Measurements from ENCODE around the gene BID.

BID gene

GRCh38 chr22:17732251-17732854 lies 41.9 kb downstream of the BID start:
- DNase-seq: no peak

DNA sequence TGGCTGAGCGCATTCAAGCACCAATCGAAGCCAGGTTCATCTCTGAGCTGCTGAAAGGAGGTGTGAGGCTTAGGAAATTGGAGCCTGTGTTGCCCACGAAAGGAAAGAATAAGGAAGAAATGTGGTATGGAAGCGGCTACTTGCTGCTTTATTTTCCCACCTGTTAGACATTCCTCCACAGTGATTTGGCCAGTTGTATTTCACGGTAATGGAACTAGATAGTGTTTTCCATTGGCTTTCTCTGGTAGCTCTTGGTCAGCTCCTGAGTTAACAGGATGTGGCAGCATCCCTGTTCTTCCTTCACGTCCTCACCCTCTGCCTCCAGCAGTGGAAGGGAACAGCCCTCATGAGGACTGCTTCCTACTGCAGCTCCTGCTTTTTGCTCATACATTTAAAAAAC lies 44.7 kb downstream of the BID start:
- DNase-seq: no peak

DNA sequence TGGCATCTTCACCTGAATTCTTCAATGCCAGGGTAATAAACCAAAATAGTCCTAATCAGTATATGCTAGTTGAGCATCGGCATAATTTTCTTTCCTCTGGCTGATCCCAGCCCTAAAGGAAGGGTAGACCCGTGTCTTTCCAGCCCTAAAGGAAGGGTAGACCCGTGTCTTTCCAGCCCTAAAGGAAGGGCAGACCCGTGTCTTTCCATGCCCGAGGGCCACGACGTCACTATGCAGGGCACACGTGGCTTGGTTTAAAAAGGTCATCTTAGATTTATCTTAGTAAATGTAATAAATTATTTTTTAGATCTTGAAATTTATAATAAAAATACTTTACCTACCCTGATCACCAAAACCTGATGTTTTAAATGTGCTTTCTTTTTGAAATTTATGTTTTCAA lies 45.5 kb downstream of the BID start:
- DNase-seq: no peak

- DNase-seq: no peak
Observed at GRCh38 chr22:17726928-17727897, 47.1 kb downstream of the BID start.

GRCh38 chr22:17726006-17726927 lies 48.0 kb downstream of the BID start:
- no peak for DNase-seq

DNA sequence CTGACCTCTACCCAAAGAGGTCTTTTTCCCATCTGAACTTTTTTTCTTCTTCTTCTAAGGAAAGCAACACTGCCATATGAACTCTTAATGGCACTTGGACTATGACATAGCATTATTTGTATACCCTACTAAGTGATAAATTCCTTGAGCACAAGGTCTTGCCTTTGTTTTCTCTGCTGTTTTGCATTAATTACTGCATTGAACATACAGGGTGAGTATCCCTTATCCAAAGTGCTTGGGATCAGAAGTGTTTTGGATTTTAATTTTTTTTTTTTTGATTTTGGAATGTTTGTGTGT lies 48.8 kb downstream of the BID start:
- DNase-seq: no peak

DNA sequence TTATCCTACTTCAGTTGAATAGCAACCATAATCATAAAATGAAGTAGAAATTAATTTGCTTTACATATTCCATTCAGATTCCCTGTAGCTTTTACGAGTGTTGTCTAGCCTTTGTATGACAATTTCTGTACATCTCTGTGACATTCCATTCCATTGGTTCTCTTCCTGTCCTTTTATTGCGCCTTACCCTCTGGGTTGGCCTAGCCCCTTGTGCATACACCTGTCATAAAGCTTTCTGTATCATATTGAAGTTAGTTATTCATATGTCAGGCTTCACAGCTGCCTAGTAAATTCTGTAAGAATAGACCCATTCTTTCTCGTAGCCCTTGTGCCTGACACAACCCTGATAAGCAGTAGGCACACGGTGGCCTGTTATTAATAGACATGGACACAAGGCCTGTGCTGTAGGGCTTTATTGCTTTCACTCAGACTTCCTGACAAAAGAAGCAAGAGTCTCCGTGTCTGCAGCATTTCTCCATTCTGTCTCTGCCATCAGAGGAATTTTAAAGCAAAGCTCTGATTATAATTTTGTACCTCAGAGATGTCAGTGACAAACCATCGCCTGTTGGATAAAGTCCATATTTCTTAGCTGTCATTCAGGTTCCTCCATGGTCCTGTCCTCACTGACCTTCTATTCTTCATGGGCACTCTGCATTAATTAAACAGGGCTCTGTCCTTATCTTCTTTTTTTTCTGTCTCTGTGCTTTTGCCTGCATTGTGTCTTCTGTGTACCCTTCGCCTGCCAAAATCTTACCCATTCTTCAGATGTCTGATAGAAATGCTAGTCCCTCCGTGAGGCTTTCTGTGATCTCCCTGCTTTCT lies 49.4 kb downstream of the BID start:
- DNase-seq: no peak

- no peak for DNase-seq
Observed at GRCh38 chr22:17724241-17724640, 50.0 kb downstream of the BID start.

GRCh38 chr22:17719911-17720310 lies 54.4 kb downstream of the BID start:
- no peak for DNase-seq

DNA sequence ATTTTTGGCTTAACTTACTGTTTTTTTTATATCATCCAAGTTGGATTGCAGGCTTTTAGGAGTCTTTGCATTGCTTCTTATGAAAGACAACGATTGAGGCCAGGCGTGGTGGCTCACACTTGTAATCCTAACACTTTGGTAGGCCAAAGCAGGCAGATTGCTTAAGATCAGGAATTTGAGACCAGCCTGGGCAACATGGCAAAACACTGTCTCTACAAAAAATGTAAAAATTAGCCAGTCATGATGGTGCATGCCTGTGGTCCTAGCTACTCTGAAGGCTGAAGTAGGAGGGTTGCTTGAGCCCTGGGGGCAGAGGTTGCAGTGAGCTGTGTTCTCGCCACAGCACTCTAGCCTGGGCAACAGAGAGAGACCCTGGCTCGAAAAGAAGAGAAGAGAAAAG lies 56.6 kb downstream of the BID start:
- DNase-seq: no peak

GRCh38 chr22:17716529-17716928 lies 57.7 kb downstream of the BID start:
- DNase-seq: no peak

GRCh38 chr22:17712441-17712840 lies 61.8 kb downstream of the BID start:
- DNase-seq: no peak

DNA sequence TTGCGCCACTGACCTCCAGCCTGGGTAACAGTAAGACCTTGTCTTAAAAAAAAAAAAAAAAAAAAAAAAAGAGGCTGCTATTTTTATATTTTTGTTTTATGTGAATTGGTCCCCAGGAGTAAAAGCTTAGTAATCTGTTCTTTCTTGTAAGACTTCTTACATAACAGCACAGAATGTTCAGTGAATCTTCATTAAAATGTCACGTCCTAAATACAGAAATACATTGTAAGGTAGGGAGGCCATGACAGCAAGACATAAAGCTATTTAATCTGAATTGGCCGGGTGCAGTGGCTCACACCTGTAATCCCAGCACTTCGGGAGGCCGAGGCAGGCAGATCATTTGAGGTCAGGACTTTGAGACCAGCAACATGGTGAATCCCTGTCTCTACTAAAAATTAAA lies 64.2 kb downstream of the BID start:
- no peak for DNase-seq

DNA sequence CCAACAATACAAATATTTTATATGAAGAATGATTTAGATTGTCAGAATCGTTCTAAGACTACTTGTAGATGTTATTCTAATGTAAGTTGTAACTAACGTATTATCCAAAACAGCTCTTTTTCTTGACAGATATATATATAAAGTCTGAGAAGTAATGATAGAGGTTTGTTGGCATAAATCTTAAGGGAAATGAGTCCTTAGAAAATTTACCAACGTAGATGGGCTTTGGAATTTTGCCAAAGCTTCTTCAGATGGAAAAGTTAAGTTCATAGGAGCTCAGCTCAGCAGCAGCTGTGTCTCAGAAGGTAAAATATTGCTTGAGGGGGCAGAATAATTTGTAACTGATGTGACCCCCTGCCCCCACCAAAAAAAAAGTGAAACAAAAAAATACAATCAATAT lies 66.7 kb downstream of the BID start:
- no peak for DNase-seq

GRCh38 chr22:17706947-17707346 lies 67.3 kb downstream of the BID start:
- no peak for DNase-seq

DNA sequence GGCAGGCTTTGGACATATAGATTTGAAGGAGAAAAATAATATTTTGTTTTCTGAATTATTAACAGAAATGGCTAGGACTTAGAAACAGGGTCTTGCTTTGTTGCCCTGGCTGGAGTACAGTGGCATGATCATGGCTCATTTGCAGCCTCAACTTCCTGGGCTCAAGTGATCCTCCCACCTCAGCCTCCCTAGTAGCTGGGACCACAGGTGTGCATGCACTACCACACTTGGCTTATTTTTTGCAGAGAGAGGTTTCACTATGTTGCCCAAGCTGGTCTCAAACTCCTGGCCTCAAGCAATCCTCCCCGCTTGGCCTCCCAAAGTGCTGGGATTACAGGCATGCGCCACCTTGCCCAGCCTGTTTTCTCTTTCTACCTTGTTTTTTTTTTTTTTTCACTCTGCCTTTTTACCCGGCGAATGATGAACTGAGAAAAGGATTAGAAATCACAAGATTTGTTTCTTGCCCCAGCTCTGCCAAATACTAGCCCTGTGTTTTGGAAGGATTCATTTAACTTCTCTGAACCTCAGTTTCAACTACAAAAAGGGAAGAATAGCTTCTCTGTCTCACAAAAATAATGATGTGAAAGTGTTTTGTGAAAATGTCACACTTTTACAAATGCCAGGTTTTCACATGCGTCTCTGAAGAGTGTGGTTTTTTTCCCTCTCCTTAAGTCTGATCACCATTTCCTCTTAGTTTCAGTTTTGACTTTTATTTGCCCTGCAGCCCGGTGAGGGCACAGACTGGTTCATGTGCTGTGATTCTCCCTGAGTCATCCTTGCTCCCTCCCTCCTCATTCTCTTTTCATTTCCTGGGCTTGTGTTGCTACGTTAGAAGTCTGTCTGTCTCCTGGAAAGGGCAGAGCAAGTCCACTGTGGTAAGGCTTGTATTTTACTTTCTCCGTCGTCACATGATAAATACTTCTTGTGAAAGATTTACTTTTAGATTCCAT lies 68.0 kb downstream of the BID start:
- DNase-seq: no peak

GRCh38 chr22:17705546-17705945 lies 68.7 kb downstream of the BID start:
- DNase-seq: no peak

- DNase-seq: no peak
Observed at GRCh38 chr22:17703811-17704210, 70.5 kb downstream of the BID start.

- no peak for DNase-seq
Observed at GRCh38 chr22:17700778-17701177, 73.5 kb downstream of the BID start.

DNA sequence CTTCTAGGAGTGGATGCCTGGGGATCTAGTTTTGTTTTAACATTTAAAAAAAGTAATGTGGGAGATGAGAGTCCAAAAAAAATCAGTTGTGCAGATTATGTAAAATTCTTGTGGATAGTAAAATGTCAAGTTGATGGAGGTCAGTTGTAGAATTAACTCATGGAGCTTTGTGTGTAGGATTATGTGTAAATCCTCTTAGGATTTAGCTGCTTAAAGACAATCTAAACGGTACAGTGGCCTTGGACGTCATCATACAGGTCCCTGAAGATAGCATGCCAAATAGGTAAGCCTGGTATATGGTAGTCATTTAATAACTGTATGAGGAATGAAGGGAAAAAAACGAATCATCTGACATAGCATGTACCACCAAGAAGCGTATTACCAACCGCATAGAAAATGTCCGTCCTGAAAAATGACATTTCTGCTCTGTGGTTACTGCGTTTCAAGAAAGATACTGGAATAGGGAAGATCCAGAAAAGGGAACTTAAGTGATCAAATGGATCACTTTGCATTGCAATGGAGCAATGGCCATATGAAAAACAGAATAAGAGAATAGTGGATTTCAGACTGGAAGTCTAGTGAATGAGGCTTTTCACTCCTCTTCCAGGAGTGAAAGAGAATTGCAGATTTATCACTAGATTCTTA lies 74.5 kb downstream of the BID start:
- no peak for DNase-seq

GRCh38 chr22:17698948-17699347 lies 75.3 kb downstream of the BID start:
- DNase-seq: no peak
